Osteoblast (primary cell): ENCODE results near the gene ASB4. TPM values are rescaled to one million over a fixed set of nuclear protein-coding genes. Genes with fewer than 3 reads are reported as not detected.
"Not testable (repeated sequence)": the region's sequence is repeated elsewhere in the genome, so short reads cannot be mapped to it uniquely, and the experiment has no call there.

Experiments used
- DNase-seq: peaks from one replicate; pipeline ENCODE4 v3.0.0; 2011; ENCODE audit warnings: low spot score, mixed read lengths; ENCODE audit not compliant: insufficient read length; ENCODE audit errors: missing footprints
- H2AFZ ChIP-seq: 2 replicates; pipeline ENCODE4 v1.6.0; 2011; ENCODE audit warnings: mild to moderate bottlenecking, low read length
- H3K27ac ChIP-seq: 2 replicates; pipeline ENCODE4 v1.5.1; 2011; ENCODE audit warnings: mild to moderate bottlenecking, low read depth, low read length, moderate library complexity
- H3K27me3 ChIP-seq: 2 replicates; pipeline ENCODE4 v1.6.0; 2012; ENCODE audit warnings: mild to moderate bottlenecking, control low read depth, inconsistent platforms, low read length, moderate library complexity; ENCODE audit not compliant: insufficient read depth
- H3K36me3 ChIP-seq: 2 replicates; pipeline ENCODE4 v1.5.1; 2011; ENCODE audit warnings: mild to moderate bottlenecking, low read length, control low read depth, moderate library complexity; ENCODE audit not compliant: insufficient read depth
- H3K4me1 ChIP-seq: 2 replicates; pipeline ENCODE4 v1.5.1; 2011; ENCODE audit warnings: mild to moderate bottlenecking, low read length, control low read depth, moderate library complexity; ENCODE audit not compliant: insufficient read depth
- H3K4me2 ChIP-seq: 2 replicates; pipeline ENCODE4 v1.6.0; 2011; ENCODE audit warnings: mild to moderate bottlenecking, low read length; ENCODE audit not compliant: insufficient read depth
- H3K4me3 ChIP-seq: fragments of 200-600 bp; sonication (generic); 3 replicates; pipeline ENCODE4 v1.5.1; 2012; ENCODE audit warnings: mild to moderate bottlenecking, low read length, inconsistent platforms; ENCODE audit not compliant: insufficient read depth
- H3K79me2 ChIP-seq: 2 replicates; pipeline ENCODE4 v1.6.0; 2012; ENCODE audit warnings: mild to moderate bottlenecking, low read length, control low read depth, inconsistent platforms; ENCODE audit not compliant: insufficient read depth
- H3K9me3 ChIP-seq: 2 replicates; pipeline ENCODE4 v1.5.1; 2011; ENCODE audit warnings: low read depth, low read length, control low read depth
- H4K20me1 ChIP-seq: 2 replicates; pipeline ENCODE4 v1.6.0; 2012; ENCODE audit warnings: mild to moderate bottlenecking, low read length, control low read depth; ENCODE audit not compliant: insufficient read depth
- total RNA-seq: library from RNA; depleted of rRNA; stranded (reverse); fragments of >200 nt; gene quantifications from 2 replicates; pipeline ENCODE4 v1.2.3, GENCODE V29; 2012
- TF ChIP-seq, protein P1 (sequence below): IDR thresholded peaks from 2 replicates; pipeline ENCODE4 v1.5.1; 2011; ENCODE audit warnings: mild to moderate bottlenecking, low read depth, low read length, moderate library complexity; ENCODE audit errors: extremely low read depth

Gene ASB4
- total RNA-seq, 1 donor: not detected

DNA sequence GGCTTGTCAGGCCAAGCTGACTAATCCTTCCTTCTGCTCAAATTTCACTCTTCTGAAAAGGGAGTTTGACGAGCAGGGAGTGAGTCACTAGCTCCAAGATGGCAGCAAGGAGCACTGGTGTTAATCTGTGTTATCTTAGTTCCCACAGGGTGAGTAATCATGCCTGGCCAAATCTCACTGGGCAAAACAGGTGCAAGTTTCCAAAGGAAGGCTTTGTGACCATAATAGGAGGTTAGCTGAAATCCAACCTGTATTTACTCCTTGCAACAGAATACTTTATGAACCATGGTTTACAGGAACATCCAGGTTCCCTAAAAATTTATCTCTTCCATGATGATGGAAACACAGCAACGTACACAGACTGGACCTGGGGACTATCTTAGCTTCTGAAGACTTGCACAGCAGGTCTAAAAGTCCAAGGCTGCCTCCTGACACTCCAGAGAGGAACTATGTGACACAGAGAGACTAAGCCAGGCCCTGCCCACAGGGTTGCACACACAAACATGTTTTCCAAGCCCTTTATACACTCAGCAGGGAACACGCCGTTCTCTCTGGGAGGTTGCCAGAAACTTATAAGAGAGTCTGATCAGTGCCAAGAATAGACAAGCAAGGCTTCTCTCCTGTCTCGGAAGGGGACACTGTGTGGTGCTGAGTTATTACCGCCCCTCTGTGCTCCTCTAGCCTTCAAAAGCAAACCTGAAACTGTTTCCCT lies 64.2 kb downstream of the ASB4 start:
- H3K9me3 ChIP-seq: no peaks in the 10 kb centered on the region
- peaks cover 6% of the 10 kb centered on the region for H3K27me3 ChIP-seq
- no peaks in the 10 kb centered on the region for H4K20me1 ChIP-seq
- peaks cover 16% of the 10 kb centered on the region for H3K4me1 ChIP-seq
- H3K4me3 ChIP-seq: no peak overlapping the region
- H3K4me2 ChIP-seq: no peak overlapping the region
- peak overlapping the region; percentile 45 for H2AFZ ChIP-seq
- H3K36me3 ChIP-seq: no peaks in the 10 kb centered on the region
- TF ChIP-seq, protein P1, sequence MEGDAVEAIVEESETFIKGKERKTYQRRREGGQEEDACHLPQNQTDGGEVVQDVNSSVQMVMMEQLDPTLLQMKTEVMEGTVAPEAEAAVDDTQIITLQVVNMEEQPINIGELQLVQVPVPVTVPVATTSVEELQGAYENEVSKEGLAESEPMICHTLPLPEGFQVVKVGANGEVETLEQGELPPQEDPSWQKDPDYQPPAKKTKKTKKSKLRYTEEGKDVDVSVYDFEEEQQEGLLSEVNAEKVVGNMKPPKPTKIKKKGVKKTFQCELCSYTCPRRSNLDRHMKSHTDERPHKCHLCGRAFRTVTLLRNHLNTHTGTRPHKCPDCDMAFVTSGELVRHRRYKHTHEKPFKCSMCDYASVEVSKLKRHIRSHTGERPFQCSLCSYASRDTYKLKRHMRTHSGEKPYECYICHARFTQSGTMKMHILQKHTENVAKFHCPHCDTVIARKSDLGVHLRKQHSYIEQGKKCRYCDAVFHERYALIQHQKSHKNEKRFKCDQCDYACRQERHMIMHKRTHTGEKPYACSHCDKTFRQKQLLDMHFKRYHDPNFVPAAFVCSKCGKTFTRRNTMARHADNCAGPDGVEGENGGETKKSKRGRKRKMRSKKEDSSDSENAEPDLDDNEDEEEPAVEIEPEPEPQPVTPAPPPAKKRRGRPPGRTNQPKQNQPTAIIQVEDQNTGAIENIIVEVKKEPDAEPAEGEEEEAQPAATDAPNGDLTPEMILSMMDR: no peak
- peak; percentile 97 for DNase-seq
- no peaks in the 10 kb centered on the region for H3K79me2 ChIP-seq
- H3K27ac ChIP-seq: no peak overlapping the region

DNA sequence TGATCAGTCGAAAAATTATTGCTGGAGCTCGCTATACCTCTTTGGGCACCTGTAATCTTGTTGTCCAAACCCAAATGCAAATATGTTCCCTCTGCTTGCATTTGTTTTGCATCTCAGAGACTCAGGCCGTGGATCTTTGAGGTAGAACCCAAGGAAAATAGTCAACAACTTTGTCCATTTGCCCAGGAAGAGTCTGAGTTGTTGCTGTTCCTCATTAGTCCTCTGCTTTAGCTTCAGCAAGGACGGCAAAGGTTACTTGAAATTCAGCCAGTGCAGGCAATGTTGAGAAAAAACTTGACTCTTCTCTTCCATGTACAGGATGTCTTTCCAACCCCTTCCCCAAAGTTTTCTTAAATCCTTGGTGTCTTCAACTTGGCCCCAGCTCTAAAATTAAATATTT lies 64.8 kb downstream of the ASB4 start:
- H3K27ac ChIP-seq: no peak overlapping the region
- TF ChIP-seq, protein P1: no peak

DNA sequence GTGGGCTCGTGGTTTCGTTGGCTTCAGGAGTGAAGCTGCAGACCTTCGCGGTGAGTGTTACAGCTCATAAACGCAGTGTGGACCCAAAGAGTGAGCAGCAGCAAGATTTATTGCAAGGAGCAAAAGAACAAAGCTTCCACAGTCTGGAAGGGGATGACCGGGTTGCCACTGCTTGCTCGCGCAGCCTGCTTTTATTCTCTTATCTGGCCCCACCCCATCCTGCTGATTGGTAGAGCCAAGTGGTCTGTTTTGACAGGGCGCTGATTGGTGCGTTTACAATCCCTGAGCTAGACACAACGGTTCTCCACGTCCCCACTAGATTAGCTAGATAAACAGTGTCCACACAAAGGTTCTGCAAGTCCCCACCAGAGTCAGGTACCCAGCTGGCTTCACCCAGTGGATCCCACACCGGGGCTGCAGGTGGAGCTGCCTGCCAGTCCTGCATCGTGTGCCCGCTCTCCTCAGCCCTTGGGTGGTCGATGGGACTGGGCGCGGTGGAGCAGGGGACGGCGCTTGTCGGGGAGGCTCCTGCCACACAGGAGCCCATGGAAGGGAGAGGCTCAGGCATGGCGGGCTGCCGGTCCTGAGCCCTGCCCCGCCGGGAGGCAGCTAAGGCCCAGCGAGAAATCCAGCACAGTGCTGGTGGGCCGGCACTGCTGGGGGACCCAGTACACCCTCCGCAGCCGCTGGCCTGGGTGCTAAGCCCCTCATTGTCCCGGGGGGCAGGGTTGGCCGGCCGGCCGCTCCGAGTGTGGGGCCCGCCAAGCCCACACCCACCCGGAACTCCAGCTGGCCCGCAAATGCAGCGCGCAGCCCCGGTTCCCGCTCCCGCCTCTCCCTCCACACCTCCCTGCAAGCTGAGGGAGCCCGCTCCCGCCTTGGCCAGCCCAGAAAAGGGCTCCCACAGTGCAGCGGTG lies 66.5 kb downstream of the ASB4 start:
- not testable (repeated sequence) for H3K9me3 ChIP-seq, H3K79me2 ChIP-seq, H4K20me1 ChIP-seq, H3K36me3 ChIP-seq, H3K4me1 ChIP-seq, H3K4me2 ChIP-seq, H3K4me3 ChIP-seq, DNase-seq, H2AFZ ChIP-seq, H3K27me3 ChIP-seq, H3K27ac ChIP-seq

More for the DNA sequence above, 64.8 kb downstream of the ASB4 start:
- H4K20me1 ChIP-seq: no peaks in the 10 kb centered on the region
- H3K4me2 ChIP-seq: no peak overlapping the region
- H3K4me3 ChIP-seq: no peak overlapping the region
- no peaks in the 10 kb centered on the region for H3K9me3 ChIP-seq
- H3K27me3 ChIP-seq: peaks cover 6% of the 10 kb centered on the region
- H3K79me2 ChIP-seq: no peaks in the 10 kb centered on the region
- no peak overlapping the region for H2AFZ ChIP-seq
- no peak for DNase-seq
- peaks cover 12% of the 10 kb centered on the region for H3K4me1 ChIP-seq
- no peaks in the 10 kb centered on the region for H3K36me3 ChIP-seq

DNA sequence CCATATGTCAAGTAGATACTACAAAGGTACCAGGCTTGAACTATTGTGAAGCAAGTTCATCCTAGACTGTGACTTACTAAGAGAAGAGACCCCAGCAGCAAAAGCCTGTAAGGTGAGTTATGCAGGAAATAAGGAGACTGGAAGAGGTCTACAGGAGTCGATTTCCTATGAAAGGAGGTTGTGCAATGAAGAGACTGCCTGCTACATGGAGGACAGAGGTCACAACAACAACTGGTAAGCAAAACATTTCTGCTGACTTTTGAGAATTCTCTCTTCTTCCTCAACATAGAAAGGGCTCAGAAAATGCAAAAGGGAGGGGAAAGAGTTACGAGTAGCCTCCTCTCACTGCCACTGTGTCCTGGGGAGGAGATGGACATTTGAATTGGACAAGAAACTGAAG lies 68.2 kb downstream of the ASB4 start:
- Histone ChIP-seq H3K9me3 (no peaks in the 10 kb centered on the region), H3K79me2 (no peaks in the 10 kb centered on the region), H4K20me1 (no peaks in the 10 kb centered on the region), H3K4me3 (no peak overlapping the region), H3K36me3 (no peaks in the 10 kb centered on the region), H3K27me3 (peaks cover 7% of the 10 kb centered on the region), H2AFZ (no peak overlapping the region), H3K27ac (no peak overlapping the region), H3K4me1 (peaks cover 9% of the 10 kb centered on the region), H3K4me2 (no peak overlapping the region)
- DNase-seq: no peak
- TF ChIP-seq, protein P1: no peak
